ENCODE results near the gene SERINC3. TPM values are rescaled to one million over a fixed set of nuclear protein-coding genes. Genes with fewer than 3 reads are reported as not detected.

The SERINC3 gene
- total and polyA plus RNA-seq, 2 of the 13 experiments (the other 11 are each of a cell fraction or from before 2014, with no cell fraction given), result 82.0 to 226 TPM

GRCh38 chr20:44447827-44448419 is 73.9 kb downstream of the SERINC3 start (continued):
- TF ChIP-seq ZNF580 (CRISPR knock-in tag; IDR thresholded peaks at IDR 0.05; ENCODE audit: borderline replicate concordance, low read depth), result peak; percentile 27; the same call in 1 of the 2 replicates
- 0 out of 2 replicates have a peak, but pooled peaks have one; percentile 26 for TF ChIP-seq ZFP41 (CRISPR knock-in tag; IDR thresholded peaks at IDR 0.05; ENCODE audit: borderline replicate concordance)
- TF ChIP-seq GATA4 (IDR thresholded peaks at IDR 0.05; ENCODE audit: borderline replicate concordance, low read depth), result 0 out of 2 replicates have a peak, but pooled peaks have one; percentile 18
- 0 out of 2 replicates have a peak, but pooled peaks have one; percentile 62 for TF ChIP-seq IRF2 (CRISPR knock-in tag; IDR thresholded peaks at IDR 0.05)
- no peak for TF ChIP-seq ZNF343 (CRISPR knock-in tag; IDR thresholded peaks at IDR 0.05)
- TF ChIP-seq ZNF512 (CRISPR knock-in tag; IDR thresholded peaks at IDR 0.05), result no peak
- 0 out of 2 replicates have a peak, but pooled peaks have one; percentile 6 for TF ChIP-seq CTCF (CRISPR knock-in tag; IDR thresholded peaks at IDR 0.05)
- peak; percentile 17; the same call in 1 of the 2 replicates for TF ChIP-seq HOXA3 (CRISPR knock-in tag; IDR thresholded peaks at IDR 0.05)
- TF ChIP-seq HES4 (CRISPR knock-in tag; IDR thresholded peaks at IDR 0.05; ENCODE audit: borderline replicate concordance), result peak; percentile 65; the same call in 1 of the 2 replicates
- TF ChIP-seq SIN3A (IDR thresholded peaks at IDR 0.05; ENCODE audit: borderline replicate concordance, low read depth, low read length), result no peak
- TF ChIP-seq FOSL1 (CRISPR knock-in tag; IDR thresholded peaks at IDR 0.05; ENCODE audit: borderline replicate concordance), result no peak
- TF ChIP-seq AFF4 (CRISPR knock-in tag; IDR thresholded peaks at IDR 0.05), result no peak
- TF ChIP-seq ZNF414 (CRISPR knock-in tag; IDR thresholded peaks at IDR 0.05), result 0 out of 2 replicates have a peak, but pooled peaks have one; percentile 32
- 0 out of 2 replicates have a peak, but pooled peaks have one; percentile 20 for TF ChIP-seq FOSL2 (CRISPR knock-in tag; IDR thresholded peaks at IDR 0.05)
- TF ChIP-seq TFDP2 (CRISPR knock-in tag; IDR thresholded peaks at IDR 0.05), result no peak
- TF ChIP-seq HCFC1 (IDR thresholded peaks at IDR 0.05; ENCODE audit: low read depth, low read length), result no peak
- 0 out of 2 replicates have a peak, but pooled peaks have one; percentile 29 for TF ChIP-seq CREBL2 (CRISPR knock-in tag; IDR thresholded peaks at IDR 0.05; ENCODE audit: borderline replicate concordance)
- no peak for TF ChIP-seq SAFB2 (CRISPR knock-in tag; IDR thresholded peaks at IDR 0.05; ENCODE audit: borderline replicate concordance, low read depth)
- TF ChIP-seq ZNF33A (CRISPR knock-in tag; IDR thresholded peaks at IDR 0.05; ENCODE audit: borderline replicate concordance), result no peak
